GM21576 (cell line): ENCODE data around the gene PRRC2A.

ENCODE experiments used
- ATAC-seq: cut with Tn5 transposase; IDR thresholded peaks from one replicate; pipeline ENCODE4 v1.9.1; 2021; ENCODE audit warnings: mild to moderate bottlenecking, moderate library complexity; ENCODE audit not compliant: unreplicated experiment

PRRC2A gene

DNA sequence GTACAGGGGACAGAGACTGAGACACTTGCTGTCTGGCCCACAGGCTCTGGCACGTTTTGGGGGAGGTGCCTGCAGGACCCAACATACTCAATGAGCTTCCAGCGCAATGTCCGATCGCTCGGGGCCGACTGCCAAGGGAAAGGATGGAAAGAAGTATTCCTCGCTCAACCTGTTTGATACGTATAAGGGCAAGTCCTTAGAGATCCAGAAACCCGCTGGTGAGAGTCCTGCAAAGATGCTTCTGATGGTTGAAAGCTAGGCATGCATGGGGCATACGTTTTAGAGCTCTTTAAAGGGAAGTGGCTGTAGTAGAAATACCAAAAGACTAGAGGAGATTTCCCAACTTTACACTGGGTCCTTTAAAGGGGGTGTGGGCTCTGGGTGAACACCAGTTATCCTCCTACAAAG, 2.2 kb downstream of the PRRC2A start:
- no peak for ATAC-seq

GRCh38 chr6:31624070-31624469, 3.6 kb downstream of the PRRC2A start:
- ATAC-seq, result no peak

GRCh38 chr6:31626952-31627351, 6.4 kb downstream of the PRRC2A start:
- no peak for ATAC-seq

GRCh38 chr6:31627690-31628287, 7.3 kb downstream of the PRRC2A start:
- ATAC-seq, result no peak

- no peak for ATAC-seq
Observed at GRCh38 chr6:31629014-31629413, 8.5 kb downstream of the PRRC2A start.

DNA sequence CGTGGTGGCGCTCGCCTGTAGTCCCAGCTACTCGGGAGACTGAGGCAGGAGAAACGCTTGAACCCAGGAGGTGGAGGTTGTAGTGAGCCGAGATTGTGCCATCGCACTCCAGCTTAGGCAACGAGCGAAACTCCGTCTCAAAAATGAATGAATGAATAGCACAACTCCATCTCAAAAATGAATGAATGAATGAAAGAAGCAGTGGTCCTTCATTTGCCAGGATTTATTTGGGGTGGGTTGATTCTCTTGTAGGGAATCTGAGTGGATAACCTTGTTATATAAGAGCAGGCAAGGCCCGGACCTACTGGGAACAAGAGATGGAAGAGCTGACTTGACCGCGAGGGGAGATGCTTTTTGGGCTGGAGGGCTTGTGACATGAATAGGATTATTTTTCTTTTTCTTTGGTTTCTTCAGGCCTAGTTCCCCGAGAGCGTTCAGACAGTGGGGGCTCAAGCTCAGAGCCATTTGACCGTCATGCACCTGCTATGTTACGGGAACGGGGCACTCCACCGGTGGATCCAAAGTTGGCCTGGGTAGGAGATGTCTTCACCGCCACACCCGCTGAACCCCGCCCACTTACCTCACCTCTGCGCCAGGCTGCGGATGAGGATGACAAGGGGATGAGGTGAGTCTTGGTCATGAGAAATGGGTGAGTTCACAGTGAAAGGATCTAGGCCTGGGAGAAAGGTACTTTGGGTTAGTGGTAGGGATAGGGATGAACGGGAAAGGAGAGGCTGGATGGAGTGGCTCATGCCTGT, 9.8 kb downstream of the PRRC2A start:
- ATAC-seq, result no peak

DNA sequence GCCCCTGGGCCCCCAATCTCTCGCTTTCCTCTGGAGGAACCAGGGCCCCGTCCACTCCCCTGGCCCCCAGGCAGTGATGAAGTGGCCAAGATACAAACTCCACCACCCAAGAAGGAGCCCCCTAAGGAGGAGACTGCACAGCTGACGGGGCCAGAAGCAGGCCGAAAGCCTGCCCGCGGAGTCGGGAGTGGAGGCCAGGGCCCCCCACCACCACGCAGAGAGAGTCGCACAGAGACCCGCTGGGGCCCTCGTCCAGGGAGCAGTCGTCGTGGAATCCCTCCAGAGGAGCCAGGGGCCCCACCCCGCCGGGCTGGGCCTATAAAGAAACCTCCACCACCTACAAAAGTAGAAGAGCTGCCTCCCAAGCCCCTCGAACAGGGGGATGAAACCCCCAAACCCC, 10.7 kb downstream of the PRRC2A start:
- ATAC-seq, result no peak

DNA sequence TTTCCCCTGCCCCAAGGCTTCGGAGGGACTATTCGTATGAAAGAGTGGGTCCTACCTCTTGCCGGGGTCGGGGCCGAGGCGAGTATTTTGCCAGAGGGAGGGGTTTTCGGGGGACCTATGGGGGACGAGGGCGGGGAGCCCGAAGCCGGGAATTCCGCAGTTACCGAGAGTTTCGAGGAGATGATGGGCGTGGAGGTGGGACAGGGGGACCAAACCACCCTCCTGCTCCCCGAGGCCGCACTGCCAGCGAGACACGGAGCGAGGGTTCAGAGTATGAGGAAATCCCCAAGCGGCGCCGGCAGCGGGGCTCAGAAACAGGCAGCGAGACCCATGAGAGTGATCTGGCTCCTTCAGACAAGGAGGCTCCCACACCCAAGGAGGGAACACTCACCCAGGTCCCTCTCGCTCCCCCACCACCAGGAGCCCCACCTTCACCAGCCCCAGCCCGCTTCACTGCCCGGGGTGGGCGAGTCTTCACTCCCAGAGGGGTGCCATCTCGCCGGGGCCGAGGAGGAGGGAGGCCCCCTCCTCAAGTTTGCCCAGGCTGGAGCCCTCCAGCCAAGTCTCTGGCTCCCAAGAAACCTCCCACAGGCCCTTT, 11.3 kb downstream of the PRRC2A start:
- no peak for ATAC-seq

GRCh38 chr6:31632279-31632946, 11.9 kb downstream of the PRRC2A start:
- ATAC-seq, result no peak

- no peak for ATAC-seq
Observed at GRCh38 chr6:31633447-31633846, 12.9 kb downstream of the PRRC2A start.

DNA sequence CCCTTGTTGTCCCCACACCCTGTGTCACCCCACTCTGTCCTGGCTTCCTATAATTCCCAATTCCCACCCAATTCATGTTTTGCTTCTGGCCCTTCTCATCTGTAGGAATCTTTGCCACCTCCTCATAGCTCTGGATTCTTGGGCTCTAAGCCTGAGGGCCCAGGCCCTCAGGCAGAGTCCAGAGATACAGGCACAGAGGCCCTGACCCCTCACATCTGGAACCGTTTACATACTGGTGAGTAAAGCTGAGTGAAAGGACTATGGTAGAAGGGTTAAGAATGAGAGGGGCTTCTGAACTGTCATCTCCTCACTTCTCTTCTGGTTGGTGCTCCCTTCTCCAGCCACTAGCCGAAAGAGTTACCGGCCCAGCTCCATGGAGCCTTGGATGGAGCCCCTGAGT, 13.6 kb downstream of the PRRC2A start:
- ATAC-seq, result no peak

- ATAC-seq, result no peak
Observed at GRCh38 chr6:31634969-31635575, 14.6 kb downstream of the PRRC2A start.

GRCh38 chr6:31636698-31637596, 16.4 kb downstream of the PRRC2A start:
- ATAC-seq, result no peak

- ATAC-seq, result no peak
Observed at GRCh38 chr6:31639043-31639442, 18.5 kb downstream of the PRRC2A start.

DNA sequence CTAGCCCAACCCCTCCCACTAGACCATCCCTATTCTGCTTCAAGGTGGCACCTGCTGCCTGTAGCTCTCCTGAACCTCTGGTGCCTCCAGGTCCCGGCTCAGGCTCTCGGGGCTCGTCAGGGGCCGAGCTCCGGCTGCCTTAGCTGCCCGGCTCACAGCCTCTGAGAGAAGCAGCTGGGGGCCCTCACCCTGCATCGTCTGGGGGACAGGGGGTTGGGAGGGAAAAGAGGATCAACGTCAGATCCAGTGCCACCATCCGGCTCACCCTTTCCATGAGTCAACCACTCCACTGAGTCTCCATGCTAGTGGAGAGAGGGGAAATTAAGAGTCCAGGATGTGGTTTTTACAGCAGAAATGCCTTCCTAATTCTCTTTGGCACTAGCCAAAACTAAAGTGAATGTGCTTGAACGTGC, 18.9 kb downstream of the PRRC2A start:
- no peak for ATAC-seq

DNA sequence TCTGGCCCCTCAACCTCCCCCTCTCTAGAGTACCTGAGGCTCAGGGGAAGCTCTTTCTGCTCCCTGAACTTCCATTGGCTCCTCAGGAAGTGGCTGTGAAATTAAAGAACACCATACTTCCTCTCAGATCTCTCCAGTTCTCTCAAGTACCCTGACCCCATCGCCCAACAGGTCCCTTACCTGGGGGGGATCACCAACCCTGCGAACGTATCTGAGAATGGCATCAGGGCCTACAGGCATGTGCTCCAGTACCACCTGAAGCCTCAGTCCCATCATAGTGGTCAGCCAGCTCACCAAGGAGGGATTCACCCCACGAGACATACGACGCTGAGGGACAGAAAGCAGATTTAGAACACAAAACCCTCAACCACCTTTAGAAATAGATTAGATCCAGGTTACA, 20.1 kb downstream of the PRRC2A start:
- ATAC-seq, result no peak

DNA sequence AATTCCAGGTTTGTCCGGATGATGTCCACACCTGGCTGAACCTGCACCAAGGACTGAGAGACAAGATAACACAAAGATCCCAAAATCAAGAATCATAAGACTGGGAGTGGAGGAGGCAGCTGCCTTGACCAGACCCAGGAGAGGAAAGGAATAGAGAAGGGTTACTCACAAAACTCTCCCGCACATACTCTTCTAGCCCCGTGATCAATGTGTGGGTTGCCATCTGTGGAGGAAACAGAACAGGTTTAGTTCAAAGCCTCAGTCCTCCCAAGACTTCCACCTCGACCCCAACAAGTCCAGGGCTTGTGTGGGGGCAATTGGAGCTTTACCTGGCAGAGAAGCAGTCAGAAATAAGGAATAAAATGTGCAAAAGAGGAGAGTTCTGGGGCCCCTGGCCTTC, 20.9 kb downstream of the PRRC2A start:
- ATAC-seq, result no peak

- ATAC-seq, result no peak
Observed at GRCh38 chr6:31642798-31643570, 22.5 kb downstream of the PRRC2A start.

DNA sequence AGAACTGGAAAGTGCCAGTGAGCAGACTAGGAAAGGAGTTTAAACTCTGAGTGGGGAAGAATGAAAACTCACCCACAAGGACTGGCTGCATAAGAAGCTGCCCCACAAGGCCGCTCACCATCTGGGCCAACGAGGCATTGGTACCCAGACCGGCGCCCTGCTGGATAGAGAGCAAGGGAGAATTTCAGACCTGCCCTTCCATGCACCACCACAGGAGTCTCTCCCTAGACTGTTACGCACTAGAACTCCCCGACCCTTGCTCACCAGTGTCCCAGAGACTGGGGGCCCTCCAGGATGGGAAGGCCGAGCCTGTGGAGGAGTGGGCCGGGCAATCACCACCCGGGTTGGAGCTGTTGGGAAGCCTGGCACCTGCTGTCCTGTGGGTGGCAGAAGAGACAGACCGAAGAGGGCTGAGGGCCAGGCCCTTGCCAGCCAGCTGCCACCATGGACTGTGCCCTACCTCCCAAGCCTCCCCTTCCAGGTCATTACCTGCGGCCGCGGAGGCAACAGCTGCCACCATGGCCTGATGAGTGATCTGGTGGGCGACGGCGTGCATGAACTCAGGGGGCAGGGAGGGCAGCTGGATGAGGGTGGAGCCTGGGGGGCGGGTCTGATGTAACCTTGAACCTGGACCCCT, 23.4 kb downstream of the PRRC2A start:
- no peak for ATAC-seq
